Ascending aorta (tissue), 2 donors: ENCODE results near the gene SPRR1A. TPM values are rescaled to one million over a fixed set of nuclear protein-coding genes. Genes with fewer than 3 reads are reported as not detected.

ENCODE experiments used
- DNase-seq, 2 donors: peaks; one replicate each; pipeline ENCODE4 v3.0.0-alpha.2; 2019; ENCODE audit warnings: low spot score in 2 of 2
- H3K27ac ChIP-seq, 2 donors: fragments of 200-600 bp; sonication (generic); one replicate each; pipeline ENCODE4 v1.5.1; 2016 to 2017; ENCODE audit warnings: mild to moderate bottlenecking in 1 of 2
- H3K27me3 ChIP-seq: fragments of 200-600 bp; sonication (generic); one replicate; pipeline ENCODE4 v1.5.1; 2017
- H3K36me3 ChIP-seq, 2 donors: fragments of 200-600 bp; sonication (generic); one replicate each; pipeline ENCODE4 v1.5.1; 2016
- H3K4me1 ChIP-seq, 2 donors: fragments of 200-600 bp; sonication (generic); one replicate each; pipeline ENCODE4 v1.5.1; 2016 to 2017; ENCODE audit warnings: mild to moderate bottlenecking in 1 of 2
- H3K4me3 ChIP-seq, 2 donors: fragments of 200-600 bp; sonication (generic); one replicate each; pipeline ENCODE4 v1.5.1; 2016 to 2017; ENCODE audit warnings: mild to moderate bottlenecking in 1 of 2
- H3K9me3 ChIP-seq, 2 donors: fragments of 200-600 bp; sonication (generic); one replicate each; pipeline ENCODE4 v1.5.1; 2016
- CTCF ChIP-seq, 3 experiments: fragments of 200-600 bp in 2 of 3; fragments of 450-650 bp in 1 of 3; sonication (generic) in 2 of 3; IDR thresholded peaks; one replicate each; pipeline ENCODE4 v1.5.1; 2016 to 2019; ENCODE audit warnings: antibody characterized with exemption in 3 of 3, mild to moderate bottlenecking in 1 of 3, moderate library complexity in 1 of 3
- intact Hi-C: fragments of 100-400 bp; cut with DNase I; formaldehyde crosslinking; loops from one replicate; pipeline ENCODE4 v1.15.1; 2023
- total RNA-seq: library from RNA; depleted of rRNA; stranded (reverse); fragments of >200 nt; gene quantifications from one replicate; pipeline ENCODE4 v1.1.0, GENCODE V29; 2016

The SPRR1A gene
- not detected for total RNA-seq

GRCh38 chr1:152983743-152984142, at the start of gene SPRR1A:
Gene SPRR1A (plus strand): TSS chr1:152984081. CDS start chr1:152985231, 1,150 bp downstream.
- DNase-seq = no peak
- H3K27me3 ChIP-seq = no peaks in the 10 kb centered on the region

GRCh38 chr1:152940614-152941013, 43.3 kb upstream of the SPRR1A start:
- intact Hi-C loops = no loop called here
- Histone ChIP-seq H3K36me3 (no peaks in the 10 kb centered on the region), H3K27me3 (no peaks in the 10 kb centered on the region), H3K9me3 (no peaks in the 10 kb centered on the region), H3K27ac (no peak overlapping the region), H3K4me1 (no peaks in the 10 kb centered on the region), H3K4me3 (no peak overlapping the region)
- no peak for DNase-seq
- TF ChIP-seq CTCF (IDR thresholded peaks at IDR 0.05) = no peak

More at GRCh38 chr1:152983743-152984142, at the start of gene SPRR1A:
- Histone ChIP-seq H3K9me3 (no peaks in the 10 kb centered on the region), H3K4me3 (no peak within 1 kb of the TSS), H3K4me1 (no peaks in the 10 kb centered on the region), H3K27ac (no peak within 1 kb of the TSS), H3K36me3 (no peaks in the 10 kb centered on the region)
- no peak for TF ChIP-seq CTCF (IDR thresholded peaks at IDR 0.05)
- intact Hi-C loops = no loop called here

- intact Hi-C loops = no loop called here
- no peak for TF ChIP-seq CTCF (IDR thresholded peaks at IDR 0.05)
These were observed 42.7 kb upstream of the SPRR1A start for GRCh38 chr1:152941037-152941711.

GRCh38 chr1:152942161-152942560, 41.7 kb upstream of the SPRR1A start:
- Histone ChIP-seq H3K9me3 (no peaks in the 10 kb centered on the region), H3K4me3 (no peak overlapping the region), H3K36me3 (no peaks in the 10 kb centered on the region), H3K27ac (no peak overlapping the region), H3K4me1 (no peaks in the 10 kb centered on the region), H3K27me3 (no peaks in the 10 kb centered on the region)
- DNase-seq = no peak
- no peak for TF ChIP-seq CTCF (IDR thresholded peaks at IDR 0.05)
- intact Hi-C loops = no loop called here

More at GRCh38 chr1:152941037-152941711, 42.7 kb upstream of the SPRR1A start:
- no peak for DNase-seq
- Histone ChIP-seq H3K27ac (no peak overlapping the region), H3K27me3 (no peaks in the 10 kb centered on the region), H3K4me1 (no peaks in the 10 kb centered on the region), H3K4me3 (no peak overlapping the region), H3K36me3 (no peaks in the 10 kb centered on the region), H3K9me3 (no peaks in the 10 kb centered on the region)

GRCh38 chr1:152946248-152946647, 37.6 kb upstream of the SPRR1A start:
- Histone ChIP-seq H3K27ac (no peak overlapping the region), H3K4me3 (no peak overlapping the region), H3K4me1 (no peaks in the 10 kb centered on the region), H3K36me3 (no peaks in the 10 kb centered on the region), H3K9me3 (no peaks in the 10 kb centered on the region), H3K27me3 (no peaks in the 10 kb centered on the region)
- TF ChIP-seq CTCF (IDR thresholded peaks at IDR 0.05) = no peak
- no peak for DNase-seq
- intact Hi-C loops = no loop called here
